ENCODE results near the gene PUM1.

DNA sequence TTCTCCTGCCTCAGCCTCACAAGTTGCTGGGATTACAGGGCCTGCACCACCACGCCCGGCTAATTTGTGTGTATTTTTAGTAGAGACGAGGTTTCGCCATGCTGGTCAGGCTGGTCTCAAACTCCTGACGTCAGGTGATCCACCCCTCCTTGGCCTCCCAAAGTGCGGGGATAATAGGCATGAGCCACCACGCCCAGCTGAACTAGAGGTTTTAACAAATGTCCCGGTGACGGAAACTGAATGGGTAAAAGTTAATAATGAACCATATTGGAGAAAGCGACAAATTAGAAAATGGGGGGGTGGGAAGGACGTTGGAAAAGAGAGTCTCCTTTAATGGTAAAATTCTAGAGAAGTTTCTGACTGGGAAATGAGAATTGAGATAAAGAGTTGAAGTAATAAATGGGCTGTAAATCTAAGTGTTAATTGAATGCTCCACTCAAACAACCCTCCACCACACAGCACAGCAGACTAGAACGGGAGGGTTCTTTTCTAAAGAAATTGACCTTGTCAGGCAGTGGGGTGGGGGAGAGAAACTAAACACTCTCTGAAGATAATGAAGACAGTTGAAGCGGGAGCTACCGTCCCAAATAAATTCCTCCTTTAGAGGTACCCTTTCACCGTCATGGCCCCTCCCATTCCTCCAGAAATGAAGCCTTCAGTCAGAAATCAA, 46.9 kb upstream of the PUM1 start:
- TF ChIP-seq CTCF (conservative IDR thresholded peaks at IDR 0.05; ENCODE audit: low read depth, low read length) (no peak), EZH2phosphoT487 (IDR thresholded peaks at IDR 0.05; ENCODE audit: borderline replicate concordance, low read length) (no peak)
